Stimulated activated CD8-positive, alpha-beta memory T cell treated with anti-CD3 and anti-CD28 coated beads, Interleukin-7, amount 100 ng/mL, for 1 hour (primary cell): Measurements from ENCODE around the gene SLC12A5.

Experiments used
- DNase-seq, 2 donors: peaks; one replicate each; pipeline ENCODE4 v3.0.0-alpha.2; 2020; ENCODE audit warnings: low read depth in 2 of 2

The SLC12A5 gene

GRCh38 chr20:46006022-46006705 is 22.9 kb upstream of the SLC12A5 start:
- no peak for DNase-seq

DNA sequence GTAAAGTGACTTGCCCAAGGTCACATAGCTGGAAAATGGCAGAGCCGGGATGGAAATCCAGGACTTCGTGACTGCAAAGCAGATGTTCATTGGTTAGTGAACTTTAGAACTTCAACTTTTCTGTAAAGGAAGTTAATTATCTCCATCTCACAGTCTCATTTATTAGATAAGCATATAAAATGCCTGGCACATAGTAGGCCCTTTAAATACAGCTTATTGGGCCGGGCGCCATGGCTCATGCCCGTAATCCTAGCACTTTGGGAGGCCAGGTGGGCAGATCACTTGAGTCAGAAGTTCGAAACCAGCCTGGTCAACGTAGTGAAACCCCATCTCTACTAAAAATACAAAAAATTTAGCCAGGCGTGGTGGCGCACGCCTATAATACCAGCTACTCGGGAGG is 22.1 kb upstream of the SLC12A5 start:
- DNase-seq = no peak

GRCh38 chr20:46007671-46008070 is 21.3 kb upstream of the SLC12A5 start:
- DNase-seq = no peak

GRCh38 chr20:46009816-46010215 is 19.2 kb upstream of the SLC12A5 start:
- no peak for DNase-seq

- no peak for DNase-seq
Measured at GRCh38 chr20:46010491-46011391, 18.3 kb upstream of the SLC12A5 start.

DNA sequence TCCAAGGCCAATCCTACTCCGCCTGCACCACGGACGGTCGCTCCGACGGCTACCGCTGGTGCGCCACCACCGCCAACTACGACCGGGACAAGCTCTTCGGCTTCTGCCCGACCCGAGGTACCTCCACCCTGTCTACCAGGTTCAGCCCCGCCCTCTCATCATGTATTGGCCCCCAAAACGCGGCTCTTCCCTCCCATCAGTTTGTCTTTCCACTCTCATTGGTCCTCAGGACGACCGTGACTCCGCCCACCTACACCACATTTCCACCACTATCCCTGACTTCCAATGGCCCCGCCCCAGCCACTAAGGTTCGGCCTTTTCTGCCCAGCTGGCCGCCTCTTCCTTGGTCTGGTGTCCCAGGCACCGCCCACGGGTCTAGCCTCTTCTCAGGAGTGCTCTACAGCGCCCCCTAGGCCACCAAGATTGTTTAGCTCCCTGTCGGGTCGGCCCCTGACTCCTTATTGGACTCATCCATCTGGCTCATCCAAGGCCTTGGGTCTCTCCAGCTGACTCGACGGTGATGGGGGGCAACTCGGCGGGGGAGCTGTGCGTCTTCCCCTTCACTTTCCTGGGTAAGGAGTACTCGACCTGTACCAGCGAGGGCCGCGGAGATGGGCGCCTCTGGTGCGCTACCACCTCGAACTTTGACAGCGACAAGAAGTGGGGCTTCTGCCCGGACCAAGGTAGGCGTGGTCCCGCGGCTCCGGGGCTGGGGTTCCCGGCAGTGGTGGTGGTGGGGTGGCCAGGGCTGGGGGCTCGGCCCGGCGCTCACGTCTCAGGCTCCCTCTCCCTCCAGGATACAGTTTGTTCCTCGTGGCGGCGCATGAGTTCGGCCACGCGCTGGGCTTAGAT is 17.2 kb upstream of the SLC12A5 start:
- no peak for DNase-seq

DNA sequence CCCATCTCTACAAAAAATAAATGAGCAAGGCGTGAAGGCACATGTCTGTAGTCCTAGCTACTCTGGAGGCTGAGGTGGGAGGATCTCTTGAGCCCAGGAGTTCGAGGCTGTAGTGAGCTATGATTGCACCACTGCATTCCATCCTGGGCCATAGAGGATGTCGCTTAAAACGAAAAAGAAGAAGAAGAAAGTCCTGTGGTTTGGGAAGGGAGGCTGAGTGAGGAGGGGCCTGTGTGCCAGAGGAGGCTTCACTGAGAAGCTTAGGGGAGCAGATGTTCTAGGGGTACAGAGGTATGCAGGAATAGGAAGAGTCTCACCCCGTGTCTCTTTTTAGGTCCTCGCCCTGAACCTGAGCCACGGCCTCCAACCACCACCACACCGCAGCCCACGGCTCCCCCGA is 16.1 kb upstream of the SLC12A5 start:
- no peak for DNase-seq

DNA sequence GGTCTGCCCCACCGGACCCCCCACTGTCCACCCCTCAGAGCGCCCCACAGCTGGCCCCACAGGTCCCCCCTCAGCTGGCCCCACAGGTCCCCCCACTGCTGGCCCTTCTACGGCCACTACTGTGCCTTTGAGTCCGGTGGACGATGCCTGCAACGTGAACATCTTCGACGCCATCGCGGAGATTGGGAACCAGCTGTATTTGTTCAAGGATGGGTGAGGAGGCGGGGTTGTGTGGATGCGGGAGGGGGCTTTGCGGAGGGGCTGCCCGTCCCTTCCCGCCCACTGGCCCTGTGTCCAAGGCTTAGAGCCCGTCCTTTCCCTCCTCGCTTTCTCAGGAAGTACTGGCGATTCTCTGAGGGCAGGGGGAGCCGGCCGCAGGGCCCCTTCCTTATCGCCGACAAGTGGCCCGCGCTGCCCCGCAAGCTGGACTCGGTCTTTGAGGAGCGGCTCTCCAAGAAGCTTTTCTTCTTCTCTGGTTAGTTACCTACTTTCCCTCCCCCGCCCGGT is 15.6 kb upstream of the SLC12A5 start:
- no peak for DNase-seq

- peak; percentile 27 to 38 for DNase-seq
Measured at GRCh38 chr20:46013829-46014516, 15.0 kb upstream of the SLC12A5 start.

DNA sequence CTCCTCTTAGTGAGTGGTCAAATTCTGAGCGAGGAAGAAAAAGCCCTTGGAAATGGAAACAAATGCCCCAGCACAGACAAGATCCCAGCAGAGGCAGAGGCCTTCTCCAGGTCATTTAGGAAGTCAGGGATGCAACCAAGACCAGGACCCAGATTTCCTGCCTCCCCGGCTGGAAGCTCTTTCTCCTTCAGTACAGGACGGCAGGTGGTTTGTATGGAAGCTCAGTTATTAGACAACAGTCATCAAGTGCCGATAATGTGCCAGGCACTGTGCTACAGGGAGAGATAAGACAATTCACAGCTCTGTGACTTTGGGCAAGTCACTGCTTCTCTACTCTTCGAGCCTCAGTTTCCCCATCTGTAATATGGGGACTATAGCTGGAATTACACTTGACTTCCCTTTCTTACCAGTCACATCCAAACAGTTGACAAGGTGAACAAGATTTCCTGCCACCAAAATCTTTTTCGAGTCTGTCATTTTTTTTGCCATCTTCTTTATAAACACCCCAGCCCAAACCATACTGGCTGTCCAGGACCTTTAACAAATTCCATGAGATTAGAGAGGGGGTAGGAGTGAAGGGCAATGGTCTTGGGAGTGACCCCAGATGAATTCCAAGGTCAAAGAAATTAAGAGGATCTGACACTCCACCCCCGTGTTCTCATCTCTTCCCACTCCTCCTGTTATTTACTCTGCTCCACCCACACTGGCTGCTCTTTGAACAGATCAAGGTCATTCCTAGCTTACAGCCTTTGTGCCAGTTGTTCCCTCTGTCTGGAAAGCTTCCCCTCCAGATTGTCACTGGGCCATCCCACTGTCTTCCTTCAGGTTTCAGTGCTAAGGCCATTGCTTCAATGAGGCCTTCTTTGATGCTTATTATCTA is 14.3 kb upstream of the SLC12A5 start:
- no peak for DNase-seq

- DNase-seq = no peak
Measured at GRCh38 chr20:46017272-46017671, 11.7 kb upstream of the SLC12A5 start.

GRCh38 chr20:46018112-46018511 is 10.9 kb upstream of the SLC12A5 start:
- no peak for DNase-seq

DNA sequence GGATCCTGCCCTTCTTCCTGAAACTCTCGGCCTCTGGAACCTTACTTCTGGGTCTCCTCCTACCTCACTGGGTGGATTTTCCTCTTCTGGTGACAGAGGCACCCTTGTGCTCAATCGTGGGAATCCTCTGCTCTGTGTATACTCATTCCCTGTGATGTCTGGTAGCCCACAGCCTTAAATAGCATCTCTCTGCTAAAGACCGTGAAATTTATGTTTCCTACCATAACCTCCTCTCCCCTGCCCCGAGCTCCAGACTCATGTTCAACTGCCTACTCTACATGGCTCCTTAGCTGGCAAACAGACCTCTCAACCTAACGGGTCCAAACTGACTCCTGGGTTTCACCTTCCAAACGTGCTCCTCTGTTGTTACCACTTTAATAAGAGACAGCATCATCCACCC is 10.4 kb upstream of the SLC12A5 start:
- no peak for DNase-seq

DNA sequence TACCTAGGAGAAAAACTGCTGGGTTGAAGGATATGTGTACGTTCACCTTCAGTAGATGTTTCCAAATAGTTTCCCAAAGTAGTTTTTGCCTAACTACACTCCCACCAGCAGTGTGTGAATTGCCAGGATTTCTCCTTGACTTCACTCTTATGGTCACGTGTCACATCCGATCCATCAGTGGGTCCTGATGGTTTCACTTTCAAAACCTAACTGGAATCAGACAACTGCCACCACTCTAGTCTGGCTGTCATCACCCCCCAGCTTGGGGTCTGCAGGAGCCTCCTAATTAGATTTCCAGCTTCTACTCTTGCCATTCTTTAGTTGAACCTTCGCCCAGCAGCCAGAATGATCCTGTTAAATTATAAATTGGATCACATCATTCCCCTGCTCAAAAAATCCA is 8.5 kb upstream of the SLC12A5 start:
- no peak for DNase-seq

GRCh38 chr20:46021361-46022359 is 7.4 kb upstream of the SLC12A5 start:
- no peak for DNase-seq

GRCh38 chr20:46022411-46023147 is 6.4 kb upstream of the SLC12A5 start:
- peak; percentile 49 to 62 for DNase-seq

GRCh38 chr20:46023148-46023484 is 5.9 kb upstream of the SLC12A5 start:
- no peak for DNase-seq

DNA sequence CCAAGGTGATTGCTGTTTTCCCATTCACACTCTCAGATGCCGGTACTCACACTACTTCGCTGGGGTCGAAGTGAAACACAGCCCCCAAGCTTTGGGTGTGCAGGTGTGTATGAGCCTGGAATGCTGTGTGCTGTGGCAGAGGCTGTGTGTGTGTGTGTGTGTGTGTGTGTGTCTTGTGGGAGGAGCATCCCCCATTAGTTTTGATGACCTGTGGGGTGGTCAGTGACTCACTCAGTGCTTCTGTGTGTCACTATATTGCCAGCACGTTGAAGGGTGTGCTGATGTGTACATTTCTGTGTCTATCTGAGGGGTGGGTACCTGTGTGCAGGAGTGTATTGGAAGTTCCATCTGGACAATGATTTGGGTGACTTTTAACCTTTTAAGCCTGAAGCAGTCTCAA is 5.0 kb upstream of the SLC12A5 start:
- no peak for DNase-seq

GRCh38 chr20:46025376-46025783 is 3.6 kb upstream of the SLC12A5 start:
- DNase-seq = no peak
